Lower lobe of right lung (tissue), 2 donors: ENCODE measurements around the gene PTPRD. TPM values are rescaled to one million over a fixed set of nuclear protein-coding genes. Genes with fewer than 3 reads are reported as not detected.

ENCODE experiments used
- ATAC-seq, 2 donors: fragments of 200-7000 bp; cut with Tn5 transposase; one replicate each; pipeline ENCODE4 v1.9.1; 2020 to 2022; ENCODE audit warnings: mild to moderate bottlenecking in 2 of 2, moderate library complexity in 2 of 2
- DNase-seq: peaks from one replicate; pipeline ENCODE4 v3.0.0-alpha.2; 2020
- H3K27ac ChIP-seq: fragments of 200-600 bp; one replicate; pipeline ENCODE4 v1.8.0; 2022
- H3K27me3 ChIP-seq: fragments of 200-600 bp; one replicate; pipeline ENCODE4 v1.8.0; 2022; ENCODE audit warnings: low read depth
- H3K36me3 ChIP-seq: fragments of 200-600 bp; one replicate; pipeline ENCODE4 v1.8.0; 2022; ENCODE audit warnings: mild to moderate bottlenecking
- H3K4me1 ChIP-seq: fragments of 200-600 bp; one replicate; pipeline ENCODE4 v1.8.0; 2022
- H3K4me3 ChIP-seq: fragments of 200-600 bp; one replicate; pipeline ENCODE4 v1.8.0; 2022; ENCODE audit warnings: mild to moderate bottlenecking
- H3K9me3 ChIP-seq: fragments of 200-600 bp; one replicate; pipeline ENCODE4 v1.8.0; 2022
- intact Hi-C: fragments of 100-400 bp; cut with DNase I; formaldehyde crosslinking; loops from one replicate; pipeline ENCODE4 v1.11.0; 2022
- total RNA-seq: library from RNA; stranded (reverse); fragmentation: NEBNext Ultra II Directional; extraction: Animal tissue kit (Norgen Biotek cat#: 25700); gene quantifications from one replicate; pipeline ENCODE4 v1.2.1, GENCODE V29; 2021
- TF ChIP-seq, protein P1 (sequence below): fragments of 200-600 bp; IDR thresholded peaks from one replicate; pipeline ENCODE4 v1.8.0; 2022; ENCODE audit warnings: antibody characterized with exemption, mild to moderate bottlenecking
- donor health status: DM: no; HTN: yes; CAD: no; lungs with severe emphysema.

The PTPRD gene
- total RNA-seq, 1 donor from 2014 or later, result 17.2 TPM

DNA sequence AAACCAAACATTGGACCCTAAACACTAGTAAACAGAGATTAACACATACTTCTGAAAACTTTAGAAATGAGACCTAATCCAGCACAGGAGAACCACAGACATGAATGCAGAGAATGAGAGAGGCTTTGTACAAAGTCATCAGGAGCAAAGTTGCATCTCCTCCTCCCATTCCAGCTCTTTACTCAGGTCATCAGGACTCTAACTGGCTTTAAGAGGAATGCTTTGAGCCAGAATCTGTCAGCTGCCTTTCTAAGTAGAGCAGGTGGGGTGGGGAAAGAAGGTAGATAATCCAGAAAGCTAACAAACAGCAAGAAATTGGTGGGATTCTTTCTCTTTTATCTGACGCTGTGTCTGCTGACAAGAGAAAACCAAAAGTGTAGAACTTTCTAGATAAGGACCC lies 2230.5 kb downstream of the PTPRD start:
- Histone ChIP-seq H3K9me3 (no peaks in the 10 kb centered on the region), H3K4me3 (no peak overlapping the region), H3K27ac (no peak overlapping the region), H3K27me3 (no peaks in the 10 kb centered on the region), H3K4me1 (no peaks in the 10 kb centered on the region), H3K36me3 (no peaks in the 10 kb centered on the region)
- ATAC-seq (no peak), DNase-seq (no peak)
- intact Hi-C loops, result no loop called here
- TF ChIP-seq, protein P1, sequence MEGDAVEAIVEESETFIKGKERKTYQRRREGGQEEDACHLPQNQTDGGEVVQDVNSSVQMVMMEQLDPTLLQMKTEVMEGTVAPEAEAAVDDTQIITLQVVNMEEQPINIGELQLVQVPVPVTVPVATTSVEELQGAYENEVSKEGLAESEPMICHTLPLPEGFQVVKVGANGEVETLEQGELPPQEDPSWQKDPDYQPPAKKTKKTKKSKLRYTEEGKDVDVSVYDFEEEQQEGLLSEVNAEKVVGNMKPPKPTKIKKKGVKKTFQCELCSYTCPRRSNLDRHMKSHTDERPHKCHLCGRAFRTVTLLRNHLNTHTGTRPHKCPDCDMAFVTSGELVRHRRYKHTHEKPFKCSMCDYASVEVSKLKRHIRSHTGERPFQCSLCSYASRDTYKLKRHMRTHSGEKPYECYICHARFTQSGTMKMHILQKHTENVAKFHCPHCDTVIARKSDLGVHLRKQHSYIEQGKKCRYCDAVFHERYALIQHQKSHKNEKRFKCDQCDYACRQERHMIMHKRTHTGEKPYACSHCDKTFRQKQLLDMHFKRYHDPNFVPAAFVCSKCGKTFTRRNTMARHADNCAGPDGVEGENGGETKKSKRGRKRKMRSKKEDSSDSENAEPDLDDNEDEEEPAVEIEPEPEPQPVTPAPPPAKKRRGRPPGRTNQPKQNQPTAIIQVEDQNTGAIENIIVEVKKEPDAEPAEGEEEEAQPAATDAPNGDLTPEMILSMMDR, result no peak

DNA sequence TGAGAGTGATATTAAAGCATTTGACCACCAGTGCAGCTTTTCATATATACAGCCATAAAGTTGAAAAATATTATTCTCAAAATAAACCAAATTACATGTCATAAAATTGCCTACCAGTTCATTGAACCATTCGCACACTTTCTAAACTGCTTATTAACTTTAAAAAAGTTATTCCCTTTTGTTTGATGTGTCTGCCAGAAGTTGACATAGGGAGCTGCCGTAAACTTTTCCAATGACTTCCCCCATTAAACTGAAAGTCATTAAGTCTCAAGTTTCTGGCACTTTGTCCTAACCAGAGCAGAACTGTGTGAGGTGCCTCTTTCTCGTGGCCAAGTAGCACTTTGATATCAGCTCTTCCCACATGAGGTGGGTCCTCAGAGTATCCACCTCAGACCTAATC lies 2231.2 kb downstream of the PTPRD start:
- Histone ChIP-seq H3K27me3 (no peaks in the 10 kb centered on the region), H3K36me3 (no peaks in the 10 kb centered on the region), H3K4me3 (no peak overlapping the region), H3K27ac (no peak overlapping the region), H3K9me3 (no peaks in the 10 kb centered on the region), H3K4me1 (no peaks in the 10 kb centered on the region)
- intact Hi-C loops, result no loop called here
- DNase-seq (no peak), ATAC-seq (no peak)
- TF ChIP-seq, protein P1, result no peak

DNA sequence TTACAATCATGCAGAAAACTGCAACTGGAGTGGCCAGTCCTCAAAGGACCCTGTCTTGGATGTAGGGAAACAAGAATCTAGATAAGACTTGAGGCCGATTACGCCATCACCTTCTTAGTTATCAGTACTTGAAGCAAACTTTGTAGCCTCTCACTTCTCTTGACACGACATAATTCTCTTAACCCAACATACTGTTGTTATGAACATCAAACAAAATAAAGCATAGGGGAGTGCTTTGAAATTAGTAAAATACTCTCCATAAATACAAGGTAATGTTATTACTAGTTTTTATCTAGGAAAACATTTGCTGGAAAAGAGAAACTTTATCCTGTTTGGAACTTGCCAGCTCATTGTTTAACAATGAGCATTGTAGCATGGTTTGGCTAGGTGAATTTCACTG lies 2238.3 kb downstream of the PTPRD start:
- H3K4me3 ChIP-seq, result no peak overlapping the region
- intact Hi-C loops, result no loop called here
- no peaks in the 10 kb centered on the region for H3K4me1 ChIP-seq
- no peaks in the 10 kb centered on the region for H3K27me3 ChIP-seq
- ATAC-seq (no peak), DNase-seq (no peak)
- H3K36me3 ChIP-seq, result no peaks in the 10 kb centered on the region
- TF ChIP-seq, protein P1, result no peak
- no peaks in the 10 kb centered on the region for H3K9me3 ChIP-seq
- no peak overlapping the region for H3K27ac ChIP-seq

DNA sequence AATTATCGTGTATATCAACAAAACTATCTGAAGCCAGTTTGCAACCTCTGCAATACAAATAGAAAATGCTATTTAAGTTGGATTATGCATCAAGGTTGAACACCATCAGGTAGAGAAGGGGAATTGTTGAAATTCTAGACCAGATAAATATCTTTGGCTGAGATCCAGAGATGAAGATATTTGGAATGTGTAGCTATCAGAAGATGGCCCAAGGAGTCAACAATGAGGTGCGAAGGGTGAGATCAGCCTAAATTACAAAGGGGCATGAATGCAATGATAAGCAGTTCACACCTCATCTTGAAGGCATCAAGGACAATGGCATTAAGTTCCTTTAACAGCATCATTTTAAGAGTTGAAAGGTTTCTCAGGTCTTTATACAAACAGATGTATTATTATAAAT lies 2241.1 kb downstream of the PTPRD start:
- Histone ChIP-seq H3K4me1 (no peaks in the 10 kb centered on the region), H3K4me3 (no peak overlapping the region), H3K36me3 (no peaks in the 10 kb centered on the region), H3K27ac (no peak overlapping the region), H3K9me3 (no peaks in the 10 kb centered on the region), H3K27me3 (no peaks in the 10 kb centered on the region)
- TF ChIP-seq, protein P1, result no peak
- intact Hi-C loops, result no loop called here
- DNase-seq, result no peak
- no peak for ATAC-seq

DNA sequence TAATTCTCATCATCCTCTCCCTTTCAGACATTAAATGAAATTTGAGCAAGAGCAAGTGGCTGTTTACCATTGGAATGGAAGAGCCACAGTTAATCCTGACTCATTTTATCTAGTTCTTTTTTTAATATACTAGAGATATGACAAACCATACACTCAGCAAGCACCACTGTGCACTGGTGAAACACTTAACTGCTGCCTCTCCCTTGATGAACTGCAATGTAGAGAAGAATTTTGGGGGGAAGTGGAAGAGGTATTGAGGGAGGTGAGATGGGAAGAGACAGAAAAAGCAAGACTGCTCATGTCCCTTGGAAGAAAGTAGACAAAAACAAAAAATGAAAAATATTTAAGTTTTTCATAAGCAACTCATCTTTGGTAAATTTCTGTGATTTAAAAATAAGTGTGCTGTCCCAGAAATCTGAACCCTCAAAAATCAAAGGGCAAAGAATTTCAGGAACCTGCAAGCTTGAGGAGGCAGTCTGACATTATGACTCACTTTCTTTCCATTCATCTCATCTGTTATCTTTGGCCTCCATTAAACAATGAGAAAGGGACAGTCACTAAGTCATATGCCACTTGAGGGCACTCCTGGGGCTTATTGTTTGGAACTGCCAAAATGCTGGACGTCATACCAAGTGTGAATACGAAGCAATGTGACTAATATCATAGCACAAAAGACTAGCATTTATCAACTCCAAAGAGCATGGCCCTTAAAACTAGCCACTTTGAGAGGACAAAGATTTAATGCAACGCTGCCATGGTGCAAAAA lies 2246.5 kb downstream of the PTPRD start:
- no peak overlapping the region for H3K27ac ChIP-seq
- no peak for DNase-seq

More for the DNA sequence above, 2246.5 kb downstream of the PTPRD start:
- TF ChIP-seq, protein P1, result no peak
- Histone ChIP-seq H3K4me1 (no peaks in the 10 kb centered on the region), H3K9me3 (no peaks in the 10 kb centered on the region), H3K36me3 (no peaks in the 10 kb centered on the region), H3K27me3 (no peaks in the 10 kb centered on the region), H3K4me3 (no peak overlapping the region)
- no peak for ATAC-seq
- intact Hi-C loops, result no loop called here
